Measurements from ENCODE around the gene TREH. TPM values are rescaled to one million over a fixed set of nuclear protein-coding genes. Genes with fewer than 3 reads are reported as not detected.

Gene TREH
- not detected in 2 replicates for total RNA-seq

DNA sequence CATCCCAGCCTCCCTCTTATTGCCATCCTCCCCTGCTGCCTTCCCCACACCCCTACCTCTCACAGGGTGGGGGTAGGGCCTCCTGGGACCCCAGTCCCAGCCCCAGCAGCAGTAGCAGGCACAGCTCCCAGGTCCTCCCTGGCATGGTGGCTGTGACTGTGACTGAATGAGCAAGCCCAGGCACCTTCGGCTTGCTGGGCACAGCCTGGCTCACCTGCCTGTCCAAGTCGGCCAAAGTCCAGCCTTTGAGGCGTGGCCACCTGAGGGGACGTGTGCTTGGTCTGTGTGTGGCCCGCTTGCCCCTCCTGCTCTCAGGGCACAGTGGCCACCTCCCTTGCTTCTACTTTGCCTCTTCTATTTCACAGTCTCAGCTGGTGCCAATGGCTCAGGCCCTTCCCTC is at the start of gene TREH:
TSS of gene TREH (minus strand) at position 168 of the 400 bp plus-strand sequence. CDS start at position 145, 23 bp downstream.

DNA sequence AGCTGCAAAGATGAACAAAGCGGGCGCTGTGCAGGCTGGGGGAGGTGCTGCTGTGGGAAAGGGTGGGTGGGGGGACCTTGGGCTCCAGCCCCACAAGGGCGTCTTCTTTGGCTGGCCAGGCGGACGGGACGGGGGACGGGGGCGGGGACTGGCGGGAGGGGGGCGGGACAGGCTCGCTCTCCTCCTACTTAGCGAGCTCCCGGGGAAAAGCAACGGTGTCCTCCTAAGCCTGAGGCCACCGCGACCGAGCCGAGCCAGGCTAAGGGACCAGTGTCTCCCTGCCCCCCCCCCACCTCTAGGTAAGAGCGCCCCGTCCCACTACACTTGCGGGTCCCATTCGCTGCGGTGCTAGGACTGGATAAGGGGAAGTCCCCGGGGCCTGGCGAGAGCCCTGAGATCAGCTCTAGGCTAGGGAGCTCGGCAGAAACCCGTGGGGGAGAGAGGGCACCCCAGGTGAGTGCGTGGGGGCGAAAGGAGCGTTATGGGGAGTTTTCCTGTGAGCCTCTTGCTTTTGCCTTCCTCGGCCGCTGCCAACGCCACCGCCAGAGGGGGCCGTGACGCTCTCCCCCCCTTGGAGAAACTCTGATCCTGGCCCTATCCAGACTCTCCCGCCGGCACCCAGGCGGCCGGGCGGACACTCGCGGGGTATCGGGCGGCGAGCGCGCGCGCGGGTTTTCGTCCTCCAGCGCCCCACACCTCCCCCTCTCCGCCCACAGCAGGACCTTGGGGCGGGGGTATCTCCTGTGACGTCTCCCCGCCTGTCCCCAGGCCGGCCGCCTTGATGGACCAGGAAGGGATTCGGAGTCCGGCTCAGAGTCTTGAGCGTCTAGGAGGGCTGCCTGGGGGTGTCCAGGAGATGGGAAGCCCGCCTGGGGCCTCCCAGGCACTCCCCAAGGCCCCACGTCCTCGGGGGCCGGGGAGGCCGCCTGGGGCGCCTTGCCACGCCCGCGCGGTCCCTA is 71.8 kb downstream of the TREH start, which contains the start of gene PHLDB1:
TSS of gene PHLDB1 (plus strand) at position 215 of the 959 bp plus-strand sequence. CDS start 6,222 bp downstream, outside the sequence.

Small RNA genes within 50 kb of the gene (small RNA-seq; reads per million reads assigned to genes)
- gene RNU6-376P, result not detected

Other genes starting within 250 kb of the TREH start
- gene KMT2A, start 243.2 kb downstream of the TREH start, total RNA-seq, result 35.8 and 44.9 TPM in 2 replicates
- gene TTC36, start 152.2 kb downstream of the TREH start, total RNA-seq, result 0.24 and 1.3 TPM in 2 replicates
- 27.7 and 29.0 TPM in 2 replicates for gene TMEM25, start 148.5 kb downstream of the TREH start, total RNA-seq
- gene IFT46, start 113.7 kb downstream of the TREH start, total RNA-seq, result 28.1 and 28.7 TPM in 2 replicates
- gene ARCN1, start 107.2 kb downstream of the TREH start, total RNA-seq, result 203 and 210 TPM in 2 replicates
- gene PHLDB1, start 72.0 kb downstream of the TREH start, total RNA-seq, result 135 and 140 TPM in 2 replicates
- 160 and 166 TPM in 2 replicates for gene DDX6, start 111.5 kb upstream of the TREH start, total RNA-seq
- not detected in 2 replicates for gene CXCR5, start 204.2 kb upstream of the TREH start, total RNA-seq
- gene BCL9L, start 246.3 kb upstream of the TREH start, total RNA-seq, result 60.5 and 63.8 TPM in 2 replicates